ENCODE results near the gene CCDC85B. TPM values are rescaled to one million over a fixed set of nuclear protein-coding genes. Genes with fewer than 3 reads are reported as not detected.

Gene CCDC85B
- total RNA-seq, 1 experiment from 2014 or later = 55.3 TPM

- Mint-ChIP-seq H3K9me3 (no peaks in the 10 kb centered on the region), H3K36me3 (no peaks in the 10 kb centered on the region)
- POLR2A ChIA-PET = no interaction called here
Measured at GRCh38 chr11:65937766-65938165, 47.3 kb downstream of the CCDC85B start.

More at GRCh38 chr11:65937766-65938165, 47.3 kb downstream of the CCDC85B start:
- no peak for TF ChIP-seq GRHL2 (CRISPR knock-in tag; IDR thresholded peaks at IDR 0.05; ENCODE audit: insufficient replicate concordance, severe bottlenecking)
- Mint-ChIP-seq H3K27me3 (ENCODE audit: low read depth) (peaks cover 7% of the 10 kb centered on the region; the same call in 1 of the 2 replicates), H3K27ac (no peak overlapping the region), H3K4me3 (no peak overlapping the region), H3K4me1 (peaks cover 30% of the 10 kb centered on the region)
- ATAC-seq (no peak), DNase-seq (ENCODE audit: low spot score) (no peak)
- CTCF ChIA-PET = interaction anchor here (0.7 to 2.2 kb wide), 7 partner anchors 10 to 300 kb away, joined by 3 to 7 read pairs (median 3); partner anchors contain the start of genes CCDC85B, FIBP and SIPA1

Other genes starting within 250 kb of the CCDC85B start
- 26.3 to 35.1 TPM (median 29.0 TPM) in 3 replicates for gene RELA, start 227.8 kb upstream of the CCDC85B start, total RNA-seq (2021)
- 44.9 to 56.6 TPM (median 46.0 TPM) in 3 replicates for gene KAT5, start 178.4 kb upstream of the CCDC85B start, total RNA-seq (2021)
- gene RNASEH2C, start 169.9 kb upstream of the CCDC85B start, total RNA-seq (2021) = 42.1 to 53.0 TPM (median 52.2 TPM) in 3 replicates
- gene AP5B1, start 109.7 kb upstream of the CCDC85B start, total RNA-seq (2021) = 16.5 to 17.7 TPM (median 17.2 TPM) in 3 replicates
- gene OVOL1, start 103.6 kb upstream of the CCDC85B start, total RNA-seq (2021) = 6.8 to 7.7 TPM (median 7.7 TPM) in 3 replicates
- gene SNX32, start 56.7 kb upstream of the CCDC85B start, total RNA-seq (2021) = 2.2 to 3.4 TPM (median 2.9 TPM) in 3 replicates
- gene CFL1, start 32.5 kb upstream of the CCDC85B start, total RNA-seq (2021) = 1,014 to 1,073 TPM (median 1,031 TPM) in 3 replicates
- gene MUS81, start 30.2 kb upstream of the CCDC85B start, total RNA-seq (2021) = 44.9 to 45.9 TPM (median 45.1 TPM) in 3 replicates
- gene EFEMP2, start 17.9 kb upstream of the CCDC85B start, total RNA-seq (2021) = 14.2 to 17.9 TPM (median 17.8 TPM) in 3 replicates
- 0.18 TPM in 1 of 3 replicates, not detected in the others for gene CTSW, start 10.8 kb upstream of the CCDC85B start, total RNA-seq (2021)
- gene FIBP, start 2.2 kb upstream of the CCDC85B start, total RNA-seq (2021) = 91.6 to 93.1 TPM (median 92.2 TPM) in 3 replicates
- gene FOSL1, start 9.7 kb downstream of the CCDC85B start, total RNA-seq (2021) = 16.3 to 20.5 TPM (median 17.1 TPM) in 3 replicates
- gene C11orf68, start 28.4 kb downstream of the CCDC85B start, total RNA-seq (2021) = 28.5 to 31.9 TPM (median 30.6 TPM) in 3 replicates
- 111 to 129 TPM (median 114 TPM) in 3 replicates for gene DRAP1, start 28.8 kb downstream of the CCDC85B start, total RNA-seq (2021)
- 3.4 to 4.5 TPM (median 4.1 TPM) in 3 replicates for gene TSGA10IP, start 54.8 kb downstream of the CCDC85B start, total RNA-seq (2021)
- 52.3 to 57.0 TPM (median 52.5 TPM) in 3 replicates for gene SART1, start 71.1 kb downstream of the CCDC85B start, total RNA-seq (2021)
- 29.7 to 37.6 TPM (median 32.6 TPM) in 3 replicates for gene EIF1AD, start 111.5 kb downstream of the CCDC85B start, total RNA-seq (2021)
- 269 to 314 TPM (median 310 TPM) in 3 replicates for gene BANF1, start 111.8 kb downstream of the CCDC85B start, total RNA-seq (2021)
- gene CST6, start 121.3 kb downstream of the CCDC85B start, total RNA-seq (2021) = 0.72 to 2.7 TPM (median 1.9 TPM) in 3 replicates
- not detected in 3 replicates for gene CATSPER1, start 135.8 kb downstream of the CCDC85B start, total RNA-seq (2021)
- gene GAL3ST3, start 158.5 kb downstream of the CCDC85B start, total RNA-seq (2021) = 21.3 to 22.6 TPM (median 21.6 TPM) in 3 replicates
- gene SF3B2, start 161.7 kb downstream of the CCDC85B start, total RNA-seq (2021) = 235 to 295 TPM (median 251 TPM) in 3 replicates
- 30.1 to 34.8 TPM (median 30.9 TPM) in 3 replicates for gene PACS1, start 179.6 kb downstream of the CCDC85B start, total RNA-seq (2021)